GM19099 (cell line): ENCODE results near the gene ADAMTS9.

ENCODE experiments used
- POLR2A ChIP-seq: IDR thresholded peaks from 3 replicates; pipeline ENCODE4 v1.6.1; 2011; ENCODE audit warnings: low read depth; ENCODE audit not compliant: insufficient read length; ENCODE audit errors: extremely low read depth

Gene ADAMTS9

GRCh38 chr3:64621726-64622395, 65.9 kb downstream of the ADAMTS9 start:
- TF ChIP-seq POLR2A = no peak

GRCh38 chr3:64621275-64621674, 66.5 kb downstream of the ADAMTS9 start:
- no peak for TF ChIP-seq POLR2A

GRCh38 chr3:64620020-64620419, 67.8 kb downstream of the ADAMTS9 start:
- TF ChIP-seq POLR2A = no peak

- TF ChIP-seq POLR2A = no peak
Measured at GRCh38 chr3:64619216-64619615, 68.6 kb downstream of the ADAMTS9 start.

- no peak for TF ChIP-seq POLR2A
Measured at GRCh38 chr3:64617610-64618009, 70.2 kb downstream of the ADAMTS9 start.

GRCh38 chr3:64616953-64617352, 70.8 kb downstream of the ADAMTS9 start:
- no peak for TF ChIP-seq POLR2A

- no peak for TF ChIP-seq POLR2A
Measured at GRCh38 chr3:64612916-64613526, 74.8 kb downstream of the ADAMTS9 start.

- no peak for TF ChIP-seq POLR2A
Measured at GRCh38 chr3:64612082-64612860, 75.5 kb downstream of the ADAMTS9 start.

- no peak for TF ChIP-seq POLR2A
Measured at GRCh38 chr3:64608741-64609140, 79.1 kb downstream of the ADAMTS9 start.

GRCh38 chr3:64607032-64607551, 80.7 kb downstream of the ADAMTS9 start:
- no peak for TF ChIP-seq POLR2A

- no peak for TF ChIP-seq POLR2A
Measured at GRCh38 chr3:64604313-64604712, 83.5 kb downstream of the ADAMTS9 start.

GRCh38 chr3:64601824-64602223, 86.0 kb downstream of the ADAMTS9 start:
- no peak for TF ChIP-seq POLR2A

- TF ChIP-seq POLR2A = no peak
Measured at GRCh38 chr3:64600246-64600950, 87.4 kb downstream of the ADAMTS9 start.

- TF ChIP-seq POLR2A = no peak
Measured at GRCh38 chr3:64599651-64600050, 88.1 kb downstream of the ADAMTS9 start.

GRCh38 chr3:64595253-64595694, 92.5 kb downstream of the ADAMTS9 start:
- TF ChIP-seq POLR2A = no peak

GRCh38 chr3:64594134-64594533, 93.7 kb downstream of the ADAMTS9 start:
- no peak for TF ChIP-seq POLR2A

- TF ChIP-seq POLR2A = no peak
Measured at GRCh38 chr3:64593350-64593749, 94.5 kb downstream of the ADAMTS9 start.
